Stomach (tissue), 4 donors: Measurements from ENCODE around the gene FANCL.

ENCODE experiments used
- POLR2A ChIP-seq, 4 donors: fragments of 450-650 bp; IDR thresholded peaks; one replicate each; pipeline ENCODE4 v1.6.1; 2016; ENCODE audit warnings: antibody characterized with exemption in 4 of 4, control low read depth in 2 of 4, mild to moderate bottlenecking in 1 of 4, moderate library complexity in 1 of 4
- TF ChIP-seq, protein P1 (sequence below), 7 experiments: fragments of 450-650 bp in 4 of 7; fragments of 200-600 bp in 3 of 7; sonication (generic) in 3 of 7; IDR thresholded peaks; one replicate each; pipeline ENCODE4 v1.5.1; 2016 to 2019; ENCODE audit warnings: antibody characterized with exemption in 7 of 7, control low read depth in 2 of 7, mild to moderate bottlenecking in 1 of 7

- TF ChIP-seq, protein P1, sequence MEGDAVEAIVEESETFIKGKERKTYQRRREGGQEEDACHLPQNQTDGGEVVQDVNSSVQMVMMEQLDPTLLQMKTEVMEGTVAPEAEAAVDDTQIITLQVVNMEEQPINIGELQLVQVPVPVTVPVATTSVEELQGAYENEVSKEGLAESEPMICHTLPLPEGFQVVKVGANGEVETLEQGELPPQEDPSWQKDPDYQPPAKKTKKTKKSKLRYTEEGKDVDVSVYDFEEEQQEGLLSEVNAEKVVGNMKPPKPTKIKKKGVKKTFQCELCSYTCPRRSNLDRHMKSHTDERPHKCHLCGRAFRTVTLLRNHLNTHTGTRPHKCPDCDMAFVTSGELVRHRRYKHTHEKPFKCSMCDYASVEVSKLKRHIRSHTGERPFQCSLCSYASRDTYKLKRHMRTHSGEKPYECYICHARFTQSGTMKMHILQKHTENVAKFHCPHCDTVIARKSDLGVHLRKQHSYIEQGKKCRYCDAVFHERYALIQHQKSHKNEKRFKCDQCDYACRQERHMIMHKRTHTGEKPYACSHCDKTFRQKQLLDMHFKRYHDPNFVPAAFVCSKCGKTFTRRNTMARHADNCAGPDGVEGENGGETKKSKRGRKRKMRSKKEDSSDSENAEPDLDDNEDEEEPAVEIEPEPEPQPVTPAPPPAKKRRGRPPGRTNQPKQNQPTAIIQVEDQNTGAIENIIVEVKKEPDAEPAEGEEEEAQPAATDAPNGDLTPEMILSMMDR (IDR thresholded peaks at IDR 0.05) = no peak
- TF ChIP-seq POLR2A (IDR thresholded peaks at IDR 0.05) = no peak
Observed at GRCh38 chr2:58146707-58147106, 94.4 kb downstream of the FANCL start.
